GM18505 (cell line): ENCODE data around the gene PRRT4.

Source experiments
- ATAC-seq: cut with Tn5 transposase; IDR thresholded peaks from one replicate; pipeline ENCODE4 v1.9.1; 2021; ENCODE audit not compliant: unreplicated experiment
- POLR2A ChIP-seq: IDR thresholded peaks from 4 replicates; pipeline ENCODE4 v1.6.1; 2011; ENCODE audit warnings: borderline replicate concordance; ENCODE audit not compliant: insufficient read depth, insufficient read length; ENCODE audit errors: extremely low read depth

Gene PRRT4

DNA sequence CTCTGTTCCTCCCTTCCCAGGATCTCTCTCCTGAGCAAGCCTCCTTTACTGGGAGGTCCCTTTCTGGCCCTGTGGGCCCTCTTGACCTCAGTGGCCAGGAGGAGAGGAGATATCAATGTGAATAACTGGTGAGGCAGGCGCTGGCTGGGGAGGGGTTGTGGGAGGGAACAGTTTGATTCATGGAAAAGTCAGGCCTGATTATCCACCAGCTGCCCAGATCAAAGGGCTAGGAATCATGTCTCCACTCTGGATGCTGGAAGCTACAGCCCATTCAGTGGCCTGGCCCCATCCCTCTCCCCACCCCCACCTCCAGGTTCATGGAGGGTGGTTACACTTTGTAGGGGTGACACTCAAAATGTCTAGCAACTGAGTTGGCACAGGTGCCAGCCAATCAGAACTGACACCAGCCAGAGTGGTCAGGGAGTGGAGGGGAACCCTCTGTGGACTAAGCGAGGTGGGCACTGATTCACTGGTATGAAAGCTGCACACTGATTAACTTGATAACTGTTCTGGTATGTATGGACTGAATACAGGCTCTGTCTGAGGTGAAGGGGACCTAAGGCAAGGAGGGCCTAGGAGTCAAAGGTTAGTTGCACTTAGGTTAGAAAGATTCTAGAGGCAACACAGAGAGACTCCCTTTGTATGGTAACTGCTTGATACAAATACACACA lies 4.8 kb downstream of the PRRT4 start:
- no peak for ATAC-seq

DNA sequence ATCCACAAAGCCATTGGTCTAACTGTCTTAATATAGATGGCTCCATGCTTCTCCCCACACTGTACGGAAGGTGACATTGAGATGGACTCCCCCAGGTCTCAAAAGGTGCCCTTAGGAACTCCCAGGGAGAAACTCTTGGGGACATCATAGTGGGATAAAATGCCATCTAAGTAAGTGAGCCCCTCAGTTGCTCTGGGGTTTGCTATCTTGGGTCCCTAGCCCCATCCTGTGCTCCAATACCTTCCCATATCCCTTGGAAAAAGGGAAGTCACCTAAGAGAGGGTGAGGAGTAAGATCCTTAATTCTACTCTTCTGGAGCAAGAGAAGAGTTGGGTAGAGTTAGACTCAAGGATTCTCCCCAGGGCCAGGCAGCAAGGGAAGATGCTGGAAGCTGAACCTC lies 7.9 kb downstream of the PRRT4 start:
- no peak for ATAC-seq
- TF ChIP-seq POLR2A: no peak

More for the DNA sequence above, 4.8 kb downstream of the PRRT4 start:
- no peak for TF ChIP-seq POLR2A

DNA sequence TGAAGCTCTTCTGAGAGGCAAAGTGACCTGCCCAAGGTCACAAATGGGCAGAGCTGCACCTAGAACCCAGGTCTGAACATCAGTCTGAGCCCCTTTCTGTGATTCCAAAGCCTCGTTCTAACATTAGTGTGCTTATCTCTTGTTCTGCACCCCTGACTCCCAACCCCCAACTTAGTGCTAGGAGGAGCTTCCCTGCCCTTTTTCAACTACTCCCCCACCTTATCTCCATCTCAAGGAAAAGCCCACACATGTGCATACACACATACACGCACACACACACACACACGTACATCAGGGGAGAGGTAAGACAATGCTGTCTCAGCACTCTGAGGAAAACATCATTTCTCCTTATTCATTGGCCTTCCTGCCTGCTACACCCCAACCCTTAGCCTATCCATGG lies 8.3 kb downstream of the PRRT4 start:
- ATAC-seq: no peak
- TF ChIP-seq POLR2A: no peak

DNA sequence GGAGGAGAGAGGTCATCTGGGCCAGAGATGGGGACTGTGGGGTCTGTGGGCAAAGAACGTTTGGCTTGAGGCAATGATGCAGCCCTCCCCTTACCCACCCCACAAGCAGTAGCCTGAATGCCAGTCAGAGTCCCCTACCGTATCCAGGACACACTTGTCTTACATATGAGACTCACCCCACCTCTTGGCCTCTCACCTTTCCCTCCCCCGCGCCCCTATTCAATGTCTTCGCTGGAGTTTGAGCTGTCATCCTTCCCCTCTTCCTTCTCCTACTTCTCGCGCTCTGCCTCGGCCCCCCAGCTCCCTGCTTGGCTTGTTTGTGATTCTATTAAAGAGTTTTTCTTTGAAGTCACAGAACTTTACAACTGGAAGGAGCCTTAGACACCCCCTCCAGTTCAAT lies 8.9 kb downstream of the PRRT4 start:
- ATAC-seq: no peak
- TF ChIP-seq POLR2A: no peak

DNA sequence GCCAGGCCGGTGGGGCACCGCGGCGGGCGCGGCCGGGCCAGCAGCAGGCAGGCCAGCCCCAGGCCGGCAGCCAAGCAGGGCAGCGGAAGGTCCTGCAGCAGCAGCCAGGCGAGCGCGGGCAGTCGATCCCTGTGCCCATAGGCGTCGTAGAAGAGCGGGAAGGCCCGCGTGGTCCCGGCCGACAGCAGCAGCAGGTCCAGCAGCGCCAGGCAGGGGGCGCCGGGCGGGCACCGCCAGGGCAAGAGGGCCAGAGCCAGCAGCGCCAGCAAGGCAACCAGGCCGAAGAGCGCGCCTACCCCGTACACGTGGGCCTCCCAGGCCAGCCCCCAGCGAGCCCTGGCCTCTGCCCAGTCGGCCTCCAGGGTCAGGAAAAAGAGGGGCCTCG lies 9.3 kb downstream of the PRRT4 start:
- ATAC-seq: no peak
- TF ChIP-seq POLR2A: no peak

DNA sequence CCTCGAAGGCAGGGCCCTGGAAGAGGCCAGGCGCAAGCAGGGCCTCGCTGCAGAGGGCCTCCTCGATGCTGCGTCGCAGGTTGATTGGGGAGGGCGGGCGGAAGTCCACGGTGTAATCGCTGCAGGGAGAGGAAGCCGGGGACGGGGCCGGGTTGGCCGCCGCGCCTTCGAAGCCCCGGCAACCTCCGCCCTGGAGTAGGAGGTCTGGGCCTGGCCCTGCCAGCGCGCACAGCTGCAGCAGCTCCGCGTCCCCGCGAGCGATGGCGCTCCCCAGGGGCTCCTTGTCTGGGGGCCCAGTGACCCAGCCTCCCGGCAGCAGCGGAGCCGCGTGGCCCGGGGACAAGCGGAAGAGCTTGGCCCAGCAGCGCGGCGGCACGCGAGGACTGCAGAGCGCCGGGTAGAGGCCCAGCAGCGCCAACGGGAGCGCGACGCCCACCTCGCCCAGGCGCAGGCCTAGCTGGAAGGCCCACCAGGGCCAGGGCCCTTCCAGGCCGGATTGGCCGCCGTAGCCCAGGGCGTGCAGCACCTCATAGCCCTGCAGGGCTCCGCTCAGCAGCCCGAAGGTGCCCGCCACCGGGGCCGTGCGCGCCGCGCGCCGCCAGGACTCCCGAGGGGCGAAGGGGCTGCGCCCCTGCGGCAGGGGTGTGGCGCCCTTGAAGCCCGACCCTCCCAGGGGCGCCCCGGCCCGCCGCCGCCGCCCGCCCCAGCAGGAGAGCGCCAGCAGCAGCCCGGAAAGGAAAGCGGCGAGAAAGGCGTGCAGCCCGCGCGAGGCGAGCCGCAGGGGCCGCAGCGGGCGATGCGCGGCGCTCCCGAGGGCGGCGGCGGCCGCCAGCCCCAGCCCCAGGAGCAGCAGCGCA lies 10.0 kb downstream of the PRRT4 start:
- ATAC-seq: no peak

DNA sequence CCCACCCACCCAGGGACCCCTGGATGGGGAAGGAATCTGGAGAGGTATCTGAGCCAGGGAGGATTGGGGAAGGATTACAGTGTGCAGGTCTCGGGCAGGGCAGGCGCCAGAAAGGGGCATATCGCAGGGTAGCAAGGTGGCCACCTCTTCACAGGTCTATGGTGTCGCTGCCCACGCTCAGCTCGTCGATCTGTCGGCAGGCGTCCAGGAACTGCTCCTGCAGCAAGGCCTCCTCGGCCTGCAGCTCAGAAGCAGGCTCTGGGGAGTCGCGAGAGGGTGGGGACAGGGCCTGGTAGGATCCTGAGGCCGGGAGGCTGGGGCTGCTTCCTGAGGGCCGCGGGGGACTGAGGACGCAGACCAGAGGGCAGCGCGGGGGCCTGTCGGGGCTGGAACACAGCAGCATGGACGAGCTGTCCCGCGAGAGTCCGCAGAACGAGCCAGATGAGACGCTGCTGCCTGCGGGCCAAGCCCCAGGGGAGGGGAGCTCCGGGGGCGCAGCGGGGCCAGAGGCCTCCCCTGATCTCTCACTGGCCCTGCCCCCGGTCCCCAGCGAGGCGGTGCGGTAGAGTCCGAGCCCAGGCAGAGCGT lies 10.7 kb downstream of the PRRT4 start:
- no peak for ATAC-seq
- TF ChIP-seq POLR2A: no peak

More for the DNA sequence above, 10.0 kb downstream of the PRRT4 start:
- TF ChIP-seq POLR2A: no peak

DNA sequence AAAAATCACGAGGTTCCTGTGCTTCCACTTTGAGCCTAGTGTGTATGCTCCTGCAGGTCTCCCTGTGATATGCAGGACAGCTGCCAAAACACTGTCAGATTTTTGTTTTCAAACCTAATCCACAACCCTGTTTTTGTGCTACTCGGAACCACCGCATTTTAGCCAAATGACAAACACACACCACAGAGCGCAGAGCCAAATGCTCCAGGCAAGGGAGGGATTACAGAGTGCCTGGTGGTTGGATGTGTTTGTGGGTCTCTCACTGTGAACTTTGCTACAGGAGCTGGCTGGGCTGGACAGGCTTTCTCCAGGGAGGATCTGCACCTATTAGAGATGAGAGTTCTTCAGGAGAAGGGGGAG lies 12.0 kb downstream of the PRRT4 start:
- ATAC-seq: no peak
- no peak for TF ChIP-seq POLR2A

DNA sequence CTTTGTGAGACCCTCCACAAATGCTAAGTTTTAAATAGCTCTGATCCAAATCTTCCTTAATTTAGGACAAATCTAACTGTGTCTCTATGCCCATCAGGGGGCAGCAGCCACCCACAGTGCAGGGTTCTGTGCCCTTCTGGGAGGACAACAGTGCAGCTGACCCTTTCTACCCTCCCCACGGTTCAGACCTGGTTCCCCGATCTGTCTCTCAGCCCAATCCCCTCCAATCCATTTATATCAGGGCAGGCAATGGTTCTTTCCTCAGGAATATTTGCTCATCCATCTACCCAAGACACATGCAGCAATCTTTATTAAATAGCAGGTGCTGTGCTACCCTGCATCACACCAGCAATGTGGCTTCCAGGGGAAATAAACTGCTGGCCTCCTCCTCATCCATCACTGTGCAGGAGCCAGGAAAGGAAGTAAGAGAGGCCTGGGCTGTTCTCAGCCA lies 13.8 kb downstream of the PRRT4 start:
- TF ChIP-seq POLR2A: no peak
- no peak for ATAC-seq

DNA sequence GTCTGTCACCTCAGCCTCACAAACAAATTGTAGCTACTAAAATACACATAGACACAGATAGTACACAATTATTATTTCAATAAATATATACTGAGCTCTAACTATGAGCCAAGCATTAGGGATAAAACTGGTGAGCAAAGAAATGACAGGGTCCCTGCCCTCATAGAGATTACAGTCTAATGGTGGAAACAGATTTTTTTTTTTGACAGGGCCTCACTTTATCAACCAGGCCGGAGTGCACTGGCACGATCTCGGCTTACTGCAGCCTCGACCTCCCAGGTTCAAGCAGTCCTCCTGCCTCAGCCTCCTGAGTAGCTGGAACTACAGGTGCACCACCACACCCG lies 17.1 kb downstream of the PRRT4 start:
- no peak for TF ChIP-seq POLR2A
- no peak for ATAC-seq

DNA sequence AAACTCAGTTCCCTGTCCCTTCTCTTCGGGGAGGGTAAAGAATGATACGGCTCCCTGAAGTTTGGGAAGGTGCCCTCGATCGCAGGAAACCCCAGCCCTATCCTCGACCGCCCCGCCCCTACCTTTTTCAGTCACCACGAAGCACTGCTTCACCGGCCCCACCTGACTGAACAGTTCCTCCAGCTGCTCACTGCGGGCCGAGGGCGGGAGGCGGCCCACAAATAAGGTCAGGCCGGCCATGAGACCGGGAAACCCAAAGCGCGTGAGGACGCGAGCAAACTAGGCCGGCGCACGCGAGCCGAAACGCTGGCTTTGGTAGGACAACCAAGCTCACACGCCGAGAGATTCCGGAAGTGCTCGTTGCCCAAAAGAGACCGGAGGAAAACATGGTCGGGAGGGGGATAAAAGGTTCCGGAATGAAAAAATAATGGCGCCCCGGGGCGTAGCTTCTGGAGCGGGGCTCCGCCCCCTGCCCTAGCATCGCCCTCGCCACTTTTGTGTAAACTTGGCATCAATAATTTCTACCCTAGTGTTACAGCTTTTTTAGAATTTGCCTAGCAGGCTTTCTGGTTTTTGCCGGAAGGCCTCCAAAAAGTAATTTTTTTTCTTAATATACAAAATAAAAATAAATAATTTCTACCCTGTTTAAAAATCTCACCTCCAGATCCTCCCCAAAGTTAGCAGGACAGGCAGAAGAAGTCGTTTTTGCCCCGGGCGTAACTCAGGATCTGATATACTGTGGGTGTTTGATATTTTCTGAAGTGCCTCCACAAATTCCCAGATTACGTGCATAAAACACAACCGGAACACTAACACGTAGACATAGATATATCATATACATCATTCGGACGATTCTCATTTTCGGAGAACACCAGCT lies 17.7 kb downstream of the PRRT4 start, which contains the start of gene RBM28:
TSS of gene RBM28 (minus strand) at position 355 of the 877 bp plus-strand sequence. CDS start at position 240, 115 bp downstream.
- peak; percentile 91 for TF ChIP-seq POLR2A
- ATAC-seq: peak; percentile 95

DNA sequence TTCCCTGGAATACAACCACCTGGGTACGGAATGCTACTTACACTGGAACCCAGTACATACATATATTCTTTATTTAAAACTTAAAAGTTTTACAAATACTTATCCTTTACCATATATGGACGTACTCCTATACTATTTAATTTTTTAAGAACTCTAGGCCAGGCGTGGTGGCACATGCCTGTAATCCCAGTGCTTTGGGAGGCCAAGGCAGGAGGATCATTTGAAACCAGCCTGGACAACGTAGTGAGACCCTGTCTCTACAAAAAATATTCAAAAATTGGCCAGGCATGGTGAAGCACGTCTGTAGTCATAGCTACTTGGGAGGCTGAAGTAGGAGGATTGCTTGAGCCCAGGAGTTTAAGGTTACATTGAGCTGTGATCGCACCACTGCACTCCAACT lies 19.8 kb downstream of the PRRT4 start:
- ATAC-seq: no peak
- no peak for TF ChIP-seq POLR2A

DNA sequence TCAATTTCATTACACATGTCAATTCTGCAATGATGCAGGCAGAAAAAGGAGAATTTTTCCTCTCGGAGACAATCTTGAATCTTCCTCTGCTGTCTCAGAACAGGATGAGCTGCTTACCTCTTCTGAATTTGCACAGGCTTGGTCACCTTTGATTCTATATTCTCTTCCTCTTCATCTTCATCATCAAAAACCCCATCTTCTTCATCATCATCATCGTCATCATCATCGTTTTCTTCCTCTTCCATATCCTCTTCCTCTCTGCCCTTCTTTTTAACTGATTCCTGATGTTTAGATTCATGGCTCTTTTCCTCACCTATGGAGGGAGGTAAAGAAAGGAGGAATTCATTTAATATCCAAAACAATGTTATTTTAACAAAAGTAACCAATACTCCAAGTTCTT lies 25.8 kb downstream of the PRRT4 start:
- ATAC-seq: no peak
- no peak for TF ChIP-seq POLR2A
